Stimulated activated CD8-positive, alpha-beta memory T cell treated with anti-CD3 and anti-CD28 coated beads, Interleukin-15, amount 100 ng/mL, for 4 hours (primary cell): ENCODE measurements around the gene CD24.

ENCODE experiments used
- DNase-seq, 2 donors: peaks; one replicate each; pipeline ENCODE4 v3.0.0-alpha.2; 2020; ENCODE audit warnings: low read depth in 2 of 2

CD24 gene

DNA sequence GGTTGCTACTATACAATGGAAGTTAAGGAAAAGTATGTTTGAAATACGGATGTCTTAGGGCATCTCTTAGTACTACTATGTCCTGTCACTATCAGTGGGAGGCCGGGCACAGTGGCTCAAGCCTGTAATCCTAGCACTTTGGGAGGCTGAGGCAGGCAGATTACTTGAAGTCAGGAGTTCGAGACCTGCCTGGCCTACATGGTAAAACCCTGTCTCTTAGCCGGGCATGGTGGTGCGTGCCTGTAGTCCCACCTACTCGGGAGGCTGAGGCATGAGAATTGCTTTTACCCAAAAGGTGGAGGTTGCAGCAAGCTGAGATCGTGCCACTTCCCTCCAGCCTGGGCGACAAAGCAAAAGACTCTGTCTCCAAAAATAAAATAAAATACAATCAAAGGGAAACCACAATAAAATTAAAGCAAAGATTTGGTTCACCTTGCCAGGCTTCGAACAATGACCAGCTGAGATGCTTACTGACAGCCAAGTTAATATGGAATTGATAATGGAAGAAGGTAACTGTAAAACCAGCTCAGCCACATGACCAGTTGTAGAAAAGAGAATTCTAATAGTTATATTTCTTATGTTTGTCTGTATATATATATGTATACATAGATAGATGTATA, 6.5 kb downstream of the CD24 start:
- DNase-seq, result no peak

- no peak for DNase-seq
Measured at GRCh38 chr6:106966671-106967640, 7.6 kb downstream of the CD24 start.

DNA sequence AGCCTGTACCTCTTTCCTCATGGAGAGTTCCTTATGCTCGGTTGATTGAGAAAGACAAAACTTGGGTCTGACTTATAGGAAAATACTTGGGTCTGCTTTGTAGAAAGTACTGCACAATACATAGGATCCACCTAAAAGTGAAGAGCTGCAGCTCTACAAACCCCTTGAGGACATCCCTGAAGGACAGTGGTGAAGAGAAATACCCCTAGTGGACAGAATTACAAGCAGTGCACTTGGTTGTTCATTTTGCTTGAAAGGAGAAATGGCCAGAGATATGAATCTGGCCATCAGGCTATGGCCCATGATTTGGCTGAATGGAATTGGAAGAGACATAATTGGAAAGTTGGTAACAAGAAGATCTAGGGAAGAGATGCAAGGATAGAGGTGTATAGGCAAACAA, 8.3 kb downstream of the CD24 start:
- DNase-seq, result no peak

DNA sequence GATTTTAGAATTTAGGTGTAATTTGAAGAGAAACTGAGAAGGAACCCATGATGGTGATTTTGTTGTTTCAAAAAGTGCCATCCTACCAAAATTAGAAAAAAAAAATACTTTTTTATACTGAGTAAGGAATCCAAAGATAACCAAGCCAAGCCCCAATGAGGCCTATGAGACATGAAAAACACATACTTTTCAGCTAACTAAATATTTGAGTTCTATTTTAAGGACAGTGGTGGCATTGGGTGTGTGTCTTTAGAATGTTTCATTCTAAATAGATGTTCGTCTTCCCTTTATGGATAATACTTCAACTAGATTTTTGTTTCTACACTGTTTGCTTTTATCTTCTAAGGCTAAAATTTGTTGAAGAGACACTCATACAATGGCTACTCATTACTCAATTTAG, 9.6 kb downstream of the CD24 start:
- DNase-seq, result no peak

DNA sequence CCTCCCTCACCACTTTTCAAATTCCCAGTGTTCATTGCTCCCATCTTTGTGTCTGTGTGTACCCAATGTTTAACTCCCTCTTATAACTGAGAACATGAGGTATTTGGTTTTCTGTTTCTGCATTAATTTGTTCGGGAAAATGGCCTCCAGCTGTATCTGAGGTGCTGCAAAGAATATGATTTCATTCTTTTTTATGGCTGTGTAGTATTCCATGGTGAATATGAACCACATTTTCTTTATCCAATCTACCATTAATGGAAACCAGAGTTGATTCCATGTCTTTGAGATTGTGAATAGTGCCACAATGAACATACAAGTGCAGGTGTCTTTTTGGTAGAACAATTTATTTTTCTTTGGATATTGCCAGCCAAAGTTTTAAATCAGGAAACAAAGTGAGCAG, 10.4 kb downstream of the CD24 start:
- no peak for DNase-seq

DNA sequence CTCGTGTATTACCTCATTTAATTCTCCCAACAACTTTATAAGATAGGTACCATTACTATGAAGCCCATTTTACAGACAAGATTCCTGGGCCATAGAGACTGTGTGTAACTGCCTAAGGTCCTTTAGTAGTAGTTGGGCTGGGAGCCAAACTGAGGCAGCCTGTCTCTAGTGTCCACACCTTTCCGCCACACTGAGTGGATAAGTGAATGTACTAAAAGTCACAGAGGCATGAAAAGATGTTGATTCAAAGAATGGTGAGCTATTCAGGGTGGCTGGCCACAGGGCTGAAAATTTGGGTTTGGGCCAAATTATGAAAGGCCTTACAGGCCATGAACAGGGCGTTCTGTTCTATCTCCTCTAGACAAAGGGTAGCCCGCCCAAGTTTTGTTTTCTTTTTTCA, 11.0 kb downstream of the CD24 start:
- no peak for DNase-seq

DNA sequence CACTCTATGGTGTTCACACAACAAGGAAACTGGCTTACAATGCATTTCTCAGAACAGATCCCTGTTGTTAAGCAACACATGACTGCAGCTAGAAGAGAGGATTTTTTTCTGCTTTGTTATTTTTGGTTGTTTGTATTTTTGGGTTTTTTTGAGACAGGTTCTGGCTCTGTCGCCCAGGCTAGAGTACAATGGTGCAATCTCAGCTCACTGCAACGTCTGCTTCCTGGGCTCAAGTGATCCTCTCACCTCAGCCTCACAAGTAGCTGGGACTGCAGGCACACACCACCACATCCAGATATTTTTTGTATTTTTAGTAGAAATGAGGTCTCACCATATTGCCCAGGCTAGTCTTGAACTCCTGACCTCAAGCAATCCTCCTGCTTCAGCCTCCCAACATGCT, 12.7 kb downstream of the CD24 start:
- no peak for DNase-seq

- DNase-seq, result no peak
Measured at GRCh38 chr6:106961136-106961535, 13.4 kb downstream of the CD24 start.

- no peak for DNase-seq
Measured at GRCh38 chr6:106959985-106960384, 14.5 kb downstream of the CD24 start.

DNA sequence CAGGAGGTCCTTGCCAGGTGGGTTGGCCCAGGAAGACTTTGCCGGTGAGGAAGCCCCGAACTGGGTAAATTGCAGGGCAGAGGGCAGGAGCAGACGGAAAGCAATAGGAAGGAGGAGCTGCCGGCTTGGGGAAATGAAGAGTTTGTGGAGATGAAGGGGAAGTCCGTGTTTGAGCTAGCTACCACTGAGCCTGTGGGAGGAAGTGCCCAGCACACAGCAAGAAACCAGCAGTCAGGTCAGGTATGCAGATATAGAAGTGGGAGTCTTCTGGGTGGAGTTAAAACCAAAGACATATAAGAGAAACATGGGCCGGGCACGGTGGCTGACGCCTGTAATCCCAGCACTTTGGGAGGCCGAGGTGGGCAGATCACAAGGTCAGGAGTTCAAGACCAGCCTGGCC, 34.7 kb downstream of the CD24 start:
- no peak for DNase-seq

DNA sequence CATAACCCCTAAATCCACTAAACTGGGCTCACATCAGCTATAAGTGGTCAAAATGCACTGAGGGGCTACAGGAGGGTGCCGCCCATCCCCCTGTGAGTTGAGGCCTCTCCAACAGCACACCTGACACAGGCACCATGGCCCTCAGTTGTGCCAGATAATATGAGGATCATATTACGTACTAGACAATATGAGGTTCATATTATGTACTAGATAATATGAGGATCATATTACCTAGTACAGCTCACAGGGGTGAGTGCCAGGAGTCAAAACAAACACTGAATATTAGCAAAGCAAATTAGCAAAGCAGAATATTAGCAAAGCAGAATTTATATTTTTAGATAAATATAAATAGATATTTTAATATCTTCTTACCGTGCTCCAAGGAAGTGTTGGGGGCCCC, 35.3 kb downstream of the CD24 start:
- no peak for DNase-seq

DNA sequence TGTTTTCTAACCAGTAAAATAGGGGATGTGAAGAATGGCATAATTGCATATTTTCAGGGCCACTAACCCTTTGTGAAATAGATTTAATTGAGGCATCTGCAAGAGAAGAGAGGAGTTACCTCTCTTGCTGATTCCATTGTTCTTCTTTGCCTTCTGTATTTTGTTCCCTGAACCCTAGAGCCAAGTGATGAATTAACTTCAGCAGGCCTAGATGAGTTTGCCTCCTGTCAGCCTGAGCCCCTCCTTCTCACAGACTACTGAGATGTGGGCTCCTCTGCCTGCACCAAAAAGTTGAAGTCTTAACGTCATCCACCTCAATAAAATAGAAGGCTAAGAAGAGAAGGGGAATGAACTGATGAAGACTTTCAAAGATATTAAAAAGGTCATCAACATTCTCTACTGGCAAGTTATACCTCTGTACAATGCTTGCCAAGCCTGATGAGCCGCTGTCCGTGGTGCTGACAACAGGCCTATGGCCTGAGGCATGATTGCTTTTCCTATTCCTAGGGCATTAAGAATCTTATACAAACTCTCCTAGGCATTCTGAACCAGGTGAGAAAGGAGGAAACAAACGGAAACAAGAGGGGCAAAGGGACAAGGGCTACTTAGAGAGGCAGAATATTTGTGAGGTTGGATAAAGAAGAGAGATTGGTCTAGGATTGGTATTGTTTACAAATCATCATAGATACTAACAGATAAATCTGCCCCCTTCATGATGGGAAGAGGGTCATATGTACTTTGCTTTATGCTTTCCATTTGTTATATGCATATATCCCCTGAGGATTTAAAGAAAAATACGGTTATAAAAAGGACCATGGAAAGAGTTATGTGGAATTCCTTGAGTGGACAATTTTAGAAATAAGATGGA, 46.8 kb downstream of the CD24 start:
- no peak for DNase-seq

DNA sequence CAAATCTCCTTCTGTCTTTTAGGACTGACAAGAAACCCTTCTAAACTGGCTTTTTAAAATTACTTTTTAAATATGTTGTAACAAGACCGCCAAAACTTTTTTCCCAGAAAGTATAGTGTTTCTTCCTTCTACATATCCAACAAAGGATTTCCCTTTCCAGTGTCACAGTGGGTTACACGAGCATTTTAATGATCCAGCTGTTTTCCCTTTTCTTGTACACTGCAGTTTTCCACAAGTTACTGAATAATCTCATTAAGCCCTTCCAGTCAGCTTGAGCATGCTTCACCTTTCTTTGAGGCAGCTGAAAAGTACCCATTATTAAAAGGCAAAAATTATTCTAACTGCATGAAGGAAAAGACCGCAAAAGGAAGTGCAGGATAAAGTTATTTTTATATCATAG, 48.6 kb downstream of the CD24 start:
- no peak for DNase-seq

GRCh38 chr6:106924694-106925523, 49.6 kb downstream of the CD24 start:
- no peak for DNase-seq

DNA sequence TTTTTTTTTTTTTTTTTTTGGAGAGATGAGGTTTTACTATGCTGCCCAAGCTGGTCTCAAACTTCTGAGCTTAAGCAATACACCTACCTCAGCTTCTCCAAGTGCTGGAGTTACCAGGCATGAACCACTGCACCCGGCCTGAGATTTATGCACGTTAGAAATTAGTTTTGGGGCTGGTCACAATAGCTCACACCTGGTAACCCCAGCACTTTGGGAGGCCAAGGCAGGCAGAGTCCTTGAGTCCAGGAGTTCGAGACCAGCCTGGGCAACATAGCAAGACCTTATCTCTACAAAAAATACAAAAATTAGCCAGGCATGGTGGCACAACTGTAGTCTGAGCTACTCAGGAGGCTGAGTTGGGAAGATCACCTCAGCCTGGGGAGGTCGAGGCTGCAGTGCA, 51.9 kb downstream of the CD24 start:
- no peak for DNase-seq
